GM21360 (cell line): ENCODE data around the gene ANKRD39.
"Not testable (repeated sequence)": the region's sequence is repeated elsewhere in the genome, so short reads cannot be mapped to it uniquely, and the experiment has no call there.

Experiments used
- ATAC-seq: cut with Tn5 transposase; IDR thresholded peaks from one replicate; pipeline ENCODE4 v1.9.1; 2021; ENCODE audit warnings: mild to moderate bottlenecking, moderate library complexity; ENCODE audit not compliant: unreplicated experiment

The ANKRD39 gene

DNA sequence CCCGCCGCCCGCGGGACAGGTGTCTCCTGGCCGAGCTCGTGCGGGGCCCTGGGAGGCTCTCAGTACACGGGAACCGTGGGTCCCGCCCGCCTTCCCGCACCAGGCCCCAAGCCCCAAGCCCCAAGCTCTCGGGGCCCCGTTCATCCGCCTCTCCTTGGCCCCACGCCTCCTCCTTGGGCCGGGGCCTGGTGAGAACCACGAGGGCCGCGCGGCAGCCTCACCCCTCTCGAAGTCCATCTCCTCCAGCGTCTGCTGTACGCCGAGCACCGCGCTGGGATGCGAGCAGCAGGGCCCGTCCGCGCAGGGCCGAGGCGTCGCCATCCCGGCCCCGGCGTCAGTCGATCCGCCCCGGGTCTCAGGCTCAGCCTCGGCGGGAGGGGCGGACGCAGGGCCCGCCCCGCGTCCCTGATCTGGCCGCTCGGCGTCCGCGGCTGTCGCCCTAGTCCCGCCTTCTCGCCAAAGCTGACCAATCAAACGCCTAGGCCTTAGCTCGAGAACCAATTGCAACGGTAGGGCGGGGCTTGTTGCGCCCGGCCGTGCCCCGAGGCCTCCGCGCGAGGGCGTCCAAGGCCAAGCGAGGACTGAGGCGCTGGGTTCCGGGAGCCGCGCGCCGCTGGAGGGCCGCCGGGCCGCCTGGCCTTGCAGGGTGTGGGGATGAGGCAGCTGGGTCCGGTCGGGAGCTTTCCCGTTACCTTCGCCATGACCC is at the start of gene ANKRD39:
TSS of gene ANKRD39 (minus strand) at position 350 of the 706 bp plus-strand sequence. CDS start at position 321, 29 bp downstream.
- peak; percentile 91 for ATAC-seq

DNA sequence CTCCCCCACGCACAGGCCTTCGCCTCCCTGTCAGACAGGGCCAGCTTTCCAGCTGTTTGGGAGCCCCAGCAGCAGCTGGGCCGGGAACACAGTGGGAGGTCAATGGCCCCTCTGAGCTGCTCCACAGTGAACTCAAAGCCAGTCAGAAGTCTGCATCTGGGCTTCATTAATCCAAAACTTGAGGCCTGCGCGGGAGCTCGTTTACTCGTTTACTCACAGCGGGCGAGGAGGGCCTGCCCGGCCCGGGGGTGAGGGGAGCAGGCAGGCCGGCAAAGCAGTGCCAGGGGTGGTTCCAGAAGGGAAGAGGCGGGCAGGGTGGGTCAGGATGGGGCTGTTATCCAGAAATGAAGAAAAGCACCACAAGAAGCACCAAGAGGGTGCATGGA is 48.9 kb upstream of the ANKRD39 start:
- no peak for ATAC-seq

- no peak for ATAC-seq
Measured at GRCh38 chr2:96903815-96904214, 46.0 kb upstream of the ANKRD39 start.

GRCh38 chr2:96903318-96903717 is 45.5 kb upstream of the ANKRD39 start:
- no peak for ATAC-seq

GRCh38 chr2:96900237-96900636 is 42.4 kb upstream of the ANKRD39 start:
- no peak for ATAC-seq

- ATAC-seq, result no peak
Measured at GRCh38 chr2:96899413-96899741, 41.6 kb upstream of the ANKRD39 start.

- no peak for ATAC-seq
Measured at GRCh38 chr2:96898641-96899412, 41.0 kb upstream of the ANKRD39 start.

DNA sequence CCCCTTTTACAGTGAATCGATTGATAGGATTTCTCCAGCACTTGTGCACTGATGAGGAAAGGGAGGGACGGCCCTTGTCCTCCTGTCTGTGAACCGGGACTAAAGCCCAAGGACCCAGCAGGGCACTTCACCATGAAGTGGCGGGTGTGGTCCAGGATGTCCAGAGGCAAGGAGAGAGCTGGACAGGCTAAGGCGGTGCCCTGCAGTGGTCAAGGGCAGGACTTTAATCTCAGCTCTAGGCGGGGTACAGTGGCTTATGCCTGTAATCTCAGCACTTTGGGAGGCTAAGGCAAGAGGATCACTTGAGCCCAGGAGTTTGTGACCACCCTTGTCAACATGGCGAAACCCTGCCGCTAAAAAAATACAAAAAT is 40.3 kb upstream of the ANKRD39 start:
- no peak for ATAC-seq

GRCh38 chr2:96897491-96898134 is 39.8 kb upstream of the ANKRD39 start:
- ATAC-seq, result no peak

DNA sequence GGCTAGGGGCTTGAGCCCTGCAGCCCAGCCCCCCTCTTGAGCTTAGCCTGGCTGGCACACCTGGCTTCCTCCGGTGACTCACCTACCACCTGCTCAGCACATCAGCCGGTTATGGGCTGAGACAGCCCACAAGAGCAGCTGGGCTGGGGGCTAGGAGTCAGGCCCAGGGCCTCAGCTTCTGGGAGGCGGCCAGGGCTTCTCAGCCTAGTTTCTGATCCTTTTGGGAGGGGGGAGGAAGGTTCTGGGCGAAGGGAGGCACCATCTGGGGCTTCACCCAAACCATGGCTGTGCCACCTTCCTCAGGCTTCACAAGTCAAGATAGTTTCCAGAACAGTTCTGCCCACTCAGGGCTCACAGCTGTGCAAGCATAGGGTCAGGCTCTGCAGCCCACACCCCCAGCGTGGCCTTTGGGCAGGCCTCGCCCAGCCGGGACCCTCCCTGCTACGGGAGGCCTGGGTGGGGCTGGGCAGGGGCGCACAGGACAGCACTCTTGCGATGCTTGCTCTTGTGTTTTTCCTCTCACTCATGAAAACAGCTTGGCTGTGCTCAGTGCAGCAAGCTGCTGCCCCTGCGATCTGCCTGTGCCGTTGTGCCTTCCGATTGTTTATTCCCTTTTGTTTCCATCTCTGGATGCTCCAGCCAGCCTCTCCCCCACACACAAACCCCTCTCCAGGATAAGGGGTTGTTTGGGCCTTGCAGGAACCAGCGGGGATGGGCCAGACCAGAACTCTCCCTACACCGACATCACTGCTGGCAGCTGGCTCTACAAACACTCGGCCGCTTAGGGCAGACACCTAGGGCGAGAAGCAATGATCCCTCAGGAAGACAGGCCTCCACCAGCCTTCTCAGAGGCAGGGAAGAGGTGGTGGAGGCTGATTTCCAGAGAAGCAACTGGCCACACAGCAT is 38.2 kb upstream of the ANKRD39 start:
- no peak for ATAC-seq

DNA sequence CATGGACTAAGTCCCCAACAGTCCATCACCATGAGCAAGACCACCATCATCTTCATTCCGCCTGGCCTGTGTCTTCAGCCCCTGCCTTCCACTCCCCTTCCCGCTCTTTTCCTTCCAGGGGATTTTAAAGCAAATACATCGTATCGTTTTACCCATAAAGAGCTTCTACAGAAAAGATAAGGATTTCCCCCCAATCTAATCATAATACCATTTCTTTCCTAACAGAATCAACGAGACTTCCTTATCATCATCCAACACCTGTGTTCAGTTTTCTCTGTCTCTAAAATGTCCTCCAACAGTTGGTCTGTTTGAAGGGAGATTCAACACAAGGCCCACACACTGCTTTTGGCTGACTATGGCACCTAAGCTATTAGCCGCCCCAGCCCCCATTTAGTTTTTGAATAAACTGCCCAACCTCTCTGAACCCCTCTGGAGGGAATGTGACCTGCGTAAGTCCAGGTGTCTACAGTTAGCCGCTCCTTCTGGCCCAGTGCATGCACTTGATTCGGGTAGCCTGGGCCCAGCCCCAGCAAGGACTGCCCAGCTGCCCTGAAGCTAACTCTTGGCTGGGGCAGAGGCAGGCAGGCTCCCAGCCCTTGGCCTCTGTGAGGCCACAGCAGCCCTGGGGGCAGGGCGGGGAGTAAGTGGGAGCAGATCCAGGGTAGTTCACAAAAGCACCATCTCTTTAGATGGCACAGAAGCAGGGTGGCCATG is 37.4 kb upstream of the ANKRD39 start:
- no peak for ATAC-seq

- ATAC-seq, result no peak
Measured at GRCh38 chr2:96894151-96894531, 36.3 kb upstream of the ANKRD39 start.

GRCh38 chr2:96893289-96894150 is 35.7 kb upstream of the ANKRD39 start:
- ATAC-seq, result no peak

DNA sequence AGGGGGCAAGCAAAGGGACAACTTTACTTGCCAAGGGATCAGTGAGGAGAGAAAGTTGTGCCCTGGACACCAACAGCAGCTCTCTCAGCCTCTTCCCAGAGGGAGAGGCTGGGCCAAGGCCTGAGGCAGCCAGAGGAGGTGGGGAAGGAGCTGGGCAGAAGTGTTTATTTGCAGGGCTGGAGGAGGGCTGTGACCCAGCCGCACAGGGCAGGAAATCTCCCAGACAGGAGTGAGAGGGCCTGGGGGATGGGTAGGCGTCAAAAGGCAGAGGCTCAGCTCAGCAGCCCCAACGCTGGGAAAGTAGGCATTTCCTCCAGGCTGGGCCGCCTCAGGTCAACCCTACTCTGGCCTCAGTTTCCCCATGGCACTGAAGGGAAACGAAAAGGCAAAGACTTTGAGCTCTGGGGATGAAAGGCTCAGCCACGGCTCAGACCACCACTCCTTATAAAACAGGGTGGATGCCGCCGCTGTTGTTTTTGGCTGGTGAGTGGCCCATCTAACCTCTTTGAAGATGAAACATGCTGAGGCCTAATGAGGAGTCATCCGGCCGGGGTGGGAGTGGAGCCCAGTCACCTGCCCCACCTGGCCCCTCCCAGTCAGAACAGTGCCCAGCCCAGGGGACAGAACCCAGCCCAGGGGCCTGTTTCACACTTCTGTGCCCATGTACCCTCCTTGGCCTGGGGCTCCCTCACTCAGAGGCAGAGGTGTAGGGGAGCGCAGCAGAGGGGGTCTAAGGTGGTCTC is 33.9 kb upstream of the ANKRD39 start:
- ATAC-seq, result no peak

GRCh38 chr2:96890726-96891385 is 33.0 kb upstream of the ANKRD39 start:
- no peak for ATAC-seq

GRCh38 chr2:96890252-96890651 is 32.4 kb upstream of the ANKRD39 start:
- no peak for ATAC-seq

DNA sequence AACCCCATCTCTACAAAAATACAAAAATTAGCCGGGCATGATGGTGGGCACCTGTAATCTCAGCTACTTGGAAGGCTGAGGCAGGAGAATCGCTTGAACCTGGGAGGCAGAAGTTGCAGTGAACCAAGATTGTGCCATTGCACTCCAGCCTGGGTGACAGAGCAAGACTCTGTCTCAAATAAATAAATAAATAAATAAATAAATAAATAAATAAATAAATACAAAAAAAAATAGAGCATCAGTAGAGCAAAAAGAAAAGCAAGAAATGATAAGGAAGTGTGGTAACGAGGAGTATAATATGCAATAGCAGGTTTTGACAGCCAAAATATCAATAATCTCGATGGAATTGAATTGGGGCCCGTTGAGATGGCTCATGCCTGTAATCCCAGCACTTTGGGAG is 31.7 kb upstream of the ANKRD39 start:
- ATAC-seq, result not testable (repeated sequence)
